Dendritic cell treated with granulocyte-macrophage colony-stimulating factor and Interleukin-4, amounts not matched to agents 40 ng/mL and 50 ng/mL, for 4 days (primary cell): ENCODE data around the gene GPR156.
"Not testable (repeated sequence)": the region's sequence is repeated elsewhere in the genome, so short reads cannot be mapped to it uniquely, and the experiment has no call there.

ENCODE experiments used
- H3K27ac Mint-ChIP-seq: one replicate; pipeline ENCODE4 v1.8.0; 2022; ENCODE audit warnings: mild to moderate bottlenecking, mixed read lengths
- H3K27me3 Mint-ChIP-seq: one replicate; pipeline ENCODE4 v1.8.0; 2022; ENCODE audit warnings: mild to moderate bottlenecking, mixed read lengths
- H3K36me3 Mint-ChIP-seq: one replicate; pipeline ENCODE4 v1.8.0; 2022; ENCODE audit warnings: low read depth, mixed read lengths
- H3K4me1 Mint-ChIP-seq: one replicate; pipeline ENCODE4 v1.8.0; 2022; ENCODE audit warnings: low read depth, mixed read lengths
- H3K4me3 Mint-ChIP-seq: one replicate; pipeline ENCODE4 v1.8.0; 2022; ENCODE audit warnings: mild to moderate bottlenecking, moderate library complexity, mixed read lengths
- H3K9me3 Mint-ChIP-seq: one replicate; pipeline ENCODE4 v1.8.0; 2022; ENCODE audit warnings: mixed read lengths
- intact Hi-C: fragments of 100-400 bp; cut with micrococcal nuclease; formaldehyde crosslinking; loops from one replicate; pipeline ENCODE4 v1.15.0; 2022

The GPR156 gene

GRCh38 chr3:120155694-120156093 lies 129.3 kb downstream of the GPR156 start:
- H3K36me3 Mint-ChIP-seq, H3K4me3 Mint-ChIP-seq, H3K27ac Mint-ChIP-seq, H3K4me1 Mint-ChIP-seq, H3K27me3 Mint-ChIP-seq, intact Hi-C loops: not testable (repeated sequence)
- peaks cover 30% of the 10 kb centered on the region for H3K9me3 Mint-ChIP-seq

- no peaks in the 10 kb centered on the region for H3K27me3 Mint-ChIP-seq
- H3K36me3 Mint-ChIP-seq: no peaks in the 10 kb centered on the region
- intact Hi-C loops: no loop called here
These were observed 129.9 kb downstream of the GPR156 start for GRCh38 chr3:120155108-120155507.

GRCh38 chr3:120153294-120153693 lies 131.7 kb downstream of the GPR156 start:
- H3K4me3 Mint-ChIP-seq: no peak overlapping the region
- H3K27ac Mint-ChIP-seq: no peak overlapping the region
- intact Hi-C loops: no loop called here
- H3K27me3 Mint-ChIP-seq: no peaks in the 10 kb centered on the region
- H3K36me3 Mint-ChIP-seq: no peaks in the 10 kb centered on the region
- peaks cover 30% of the 10 kb centered on the region for H3K9me3 Mint-ChIP-seq
- no peaks in the 10 kb centered on the region for H3K4me1 Mint-ChIP-seq

More at GRCh38 chr3:120155108-120155507, 129.9 kb downstream of the GPR156 start:
- Mint-ChIP-seq H3K4me1 (peaks cover 7% of the 10 kb centered on the region), H3K27ac (no peak overlapping the region), H3K4me3 (no peak overlapping the region), H3K9me3 (peaks cover 30% of the 10 kb centered on the region)

GRCh38 chr3:120151791-120152190 lies 133.2 kb downstream of the GPR156 start:
- Mint-ChIP-seq H3K9me3 (peaks cover 30% of the 10 kb centered on the region), H3K27ac (no peak overlapping the region), H3K36me3 (no peaks in the 10 kb centered on the region), H3K4me1 (peaks cover 6% of the 10 kb centered on the region), H3K27me3 (no peaks in the 10 kb centered on the region), H3K4me3 (no peak overlapping the region)
- intact Hi-C loops: no loop called here

GRCh38 chr3:120148187-120148949 lies 136.7 kb downstream of the GPR156 start:
- intact Hi-C loops: no loop called here
- no peak overlapping the region for H3K4me3 Mint-ChIP-seq
- peaks cover 14% of the 10 kb centered on the region for H3K4me1 Mint-ChIP-seq
- H3K36me3 Mint-ChIP-seq: no peaks in the 10 kb centered on the region
- no peaks in the 10 kb centered on the region for H3K9me3 Mint-ChIP-seq
- H3K27me3 Mint-ChIP-seq: no peaks in the 10 kb centered on the region
- H3K27ac Mint-ChIP-seq: no peak overlapping the region

- no peak overlapping the region for H3K4me3 Mint-ChIP-seq
- H3K27me3 Mint-ChIP-seq: no peaks in the 10 kb centered on the region
- peaks cover 14% of the 10 kb centered on the region for H3K4me1 Mint-ChIP-seq
- intact Hi-C loops: no loop called here
- H3K36me3 Mint-ChIP-seq: no peaks in the 10 kb centered on the region
- H3K9me3 Mint-ChIP-seq: no peaks in the 10 kb centered on the region
- no peak overlapping the region for H3K27ac Mint-ChIP-seq
These were observed 137.8 kb downstream of the GPR156 start for GRCh38 chr3:120147072-120147871.

GRCh38 chr3:120145542-120146285 lies 139.3 kb downstream of the GPR156 start:
- H3K4me1 Mint-ChIP-seq: peaks cover 14% of the 10 kb centered on the region
- intact Hi-C loops: no loop called here
- H3K9me3 Mint-ChIP-seq: no peaks in the 10 kb centered on the region
- no peak overlapping the region for H3K27ac Mint-ChIP-seq
- H3K4me3 Mint-ChIP-seq: no peak overlapping the region
- H3K27me3 Mint-ChIP-seq: no peaks in the 10 kb centered on the region
- no peaks in the 10 kb centered on the region for H3K36me3 Mint-ChIP-seq

GRCh38 chr3:120144267-120144666 lies 140.8 kb downstream of the GPR156 start:
- Mint-ChIP-seq H3K27me3 (no peaks in the 10 kb centered on the region), H3K27ac (no peak overlapping the region), H3K9me3 (no peaks in the 10 kb centered on the region), H3K4me1 (peaks cover 14% of the 10 kb centered on the region), H3K36me3 (no peaks in the 10 kb centered on the region), H3K4me3 (no peak overlapping the region)
- intact Hi-C loops: no loop called here

GRCh38 chr3:120143676-120144075 lies 141.3 kb downstream of the GPR156 start:
- no peaks in the 10 kb centered on the region for H3K27me3 Mint-ChIP-seq

GRCh38 chr3:120142236-120142635 lies 142.8 kb downstream of the GPR156 start:
- peaks cover 9% of the 10 kb centered on the region for H3K4me1 Mint-ChIP-seq
- H3K27ac Mint-ChIP-seq: no peak overlapping the region
- no peaks in the 10 kb centered on the region for H3K9me3 Mint-ChIP-seq
- H3K4me3 Mint-ChIP-seq: no peak overlapping the region
- H3K27me3 Mint-ChIP-seq: no peaks in the 10 kb centered on the region
- intact Hi-C loops: no loop called here
- no peaks in the 10 kb centered on the region for H3K36me3 Mint-ChIP-seq

More at GRCh38 chr3:120143676-120144075, 141.3 kb downstream of the GPR156 start:
- H3K4me3 Mint-ChIP-seq: no peak overlapping the region
- no peak overlapping the region for H3K27ac Mint-ChIP-seq
- no peaks in the 10 kb centered on the region for H3K9me3 Mint-ChIP-seq
- intact Hi-C loops: no loop called here
- no peaks in the 10 kb centered on the region for H3K36me3 Mint-ChIP-seq
- H3K4me1 Mint-ChIP-seq: peaks cover 14% of the 10 kb centered on the region

- intact Hi-C loops: no loop called here
- Mint-ChIP-seq H3K4me1 (peaks cover 2% of the 10 kb centered on the region), H3K27ac (no peak overlapping the region), H3K27me3 (no peaks in the 10 kb centered on the region), H3K36me3 (no peaks in the 10 kb centered on the region), H3K9me3 (no peaks in the 10 kb centered on the region), H3K4me3 (no peak overlapping the region)
These were observed 144.8 kb downstream of the GPR156 start for GRCh38 chr3:120140098-120140742.

- Mint-ChIP-seq H3K9me3 (no peaks in the 10 kb centered on the region), H3K36me3 (no peaks in the 10 kb centered on the region), H3K27ac (no peak overlapping the region), H3K4me3 (no peak overlapping the region), H3K4me1 (no peaks in the 10 kb centered on the region), H3K27me3 (no peaks in the 10 kb centered on the region)
- intact Hi-C loops: no loop called here
These were observed 145.9 kb downstream of the GPR156 start for GRCh38 chr3:120139140-120139539.

- Mint-ChIP-seq H3K36me3 (no peaks in the 10 kb centered on the region), H3K27ac (no peak overlapping the region), H3K27me3 (no peaks in the 10 kb centered on the region), H3K4me1 (no peaks in the 10 kb centered on the region), H3K9me3 (no peaks in the 10 kb centered on the region), H3K4me3 (no peak overlapping the region)
- intact Hi-C loops: no loop called here
These were observed 147.5 kb downstream of the GPR156 start for GRCh38 chr3:120137548-120137947.
